DMS53 treated with DMSO at 0.1 percent for 48 hours (cell line): Measurements from ENCODE around the gene SCN8A.
A peak's percentile ranks its signal among the peaks of the same experiment; 100 is the strongest.
"Not testable (repeated sequence)": the region's sequence is repeated elsewhere in the genome, so short reads cannot be mapped to it uniquely, and the experiment has no call there.

Experiments
- DNase-seq: peaks from one replicate; lab custom pipeline; 2025; ENCODE audit not compliant: unreplicated experiment; lab: John Stamatoyannopoulos, UW

Gene SCN8A

DNA sequence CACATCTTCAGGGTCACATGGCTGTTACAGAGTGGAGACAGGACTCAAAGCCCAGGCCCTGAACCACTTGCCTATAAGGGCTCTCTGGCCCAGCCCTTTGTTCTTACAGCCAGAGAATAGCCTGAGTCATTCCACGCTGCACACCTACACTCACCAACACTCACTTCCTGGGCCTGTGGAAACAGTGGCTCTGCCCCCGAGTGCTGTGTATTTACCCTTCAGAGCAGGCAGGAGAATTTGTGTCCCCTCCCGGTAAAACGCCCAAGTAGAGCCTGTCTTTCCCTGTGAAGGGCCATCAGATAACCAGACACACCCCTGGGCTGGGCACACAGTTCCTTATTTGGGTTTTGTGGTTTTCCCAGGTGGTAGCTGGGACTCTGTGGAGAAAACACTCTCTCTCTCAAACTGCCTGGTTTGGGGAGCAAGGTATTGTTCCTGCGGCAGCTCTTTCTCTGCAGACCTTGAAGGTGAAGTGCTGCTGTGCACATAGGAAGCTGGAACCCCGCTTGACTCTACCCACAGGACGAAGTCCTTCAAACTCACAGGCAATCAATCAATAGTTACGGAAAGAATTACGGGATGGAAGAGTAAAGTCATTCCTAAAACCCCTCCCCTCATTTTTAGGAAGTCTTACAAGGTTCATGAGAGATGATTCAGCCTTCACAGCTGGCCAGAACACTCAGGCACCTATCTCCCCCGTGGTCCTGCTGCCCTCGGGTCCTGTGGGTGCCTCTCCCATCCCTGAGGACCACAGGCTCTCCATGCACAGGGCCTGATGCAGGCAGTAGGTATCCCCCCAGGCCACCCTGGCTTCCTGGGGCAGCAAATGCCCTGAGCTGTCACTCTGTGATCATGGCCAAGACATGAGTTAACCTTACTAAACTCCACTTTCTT lies 237.1 kb downstream of the SCN8A start:
- peak; percentile 49 for DNase-seq

DNA sequence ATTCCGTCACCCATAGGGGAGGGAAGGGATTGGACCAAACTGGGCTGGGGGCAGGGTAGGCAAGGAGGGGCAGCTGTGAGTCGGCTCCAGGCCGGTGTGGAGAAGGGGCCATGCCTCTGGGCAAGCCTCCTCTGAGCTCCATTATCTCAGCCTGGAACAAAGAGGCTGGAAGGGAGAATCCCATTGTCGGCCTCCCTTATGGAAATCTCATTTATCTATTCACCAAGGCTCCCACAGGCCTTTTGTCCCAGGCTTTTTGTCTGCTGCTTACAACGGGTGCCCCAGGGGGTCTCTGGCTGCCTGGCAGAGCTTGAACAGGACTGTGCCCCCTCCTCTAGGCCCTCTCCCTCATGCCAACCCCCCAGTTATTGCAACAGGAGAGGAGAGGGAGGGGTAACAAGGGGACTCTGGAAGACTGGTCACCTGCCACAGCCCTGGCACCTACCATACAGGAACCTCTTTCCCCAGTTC lies 238.0 kb downstream of the SCN8A start:
- no peak for DNase-seq

DNA sequence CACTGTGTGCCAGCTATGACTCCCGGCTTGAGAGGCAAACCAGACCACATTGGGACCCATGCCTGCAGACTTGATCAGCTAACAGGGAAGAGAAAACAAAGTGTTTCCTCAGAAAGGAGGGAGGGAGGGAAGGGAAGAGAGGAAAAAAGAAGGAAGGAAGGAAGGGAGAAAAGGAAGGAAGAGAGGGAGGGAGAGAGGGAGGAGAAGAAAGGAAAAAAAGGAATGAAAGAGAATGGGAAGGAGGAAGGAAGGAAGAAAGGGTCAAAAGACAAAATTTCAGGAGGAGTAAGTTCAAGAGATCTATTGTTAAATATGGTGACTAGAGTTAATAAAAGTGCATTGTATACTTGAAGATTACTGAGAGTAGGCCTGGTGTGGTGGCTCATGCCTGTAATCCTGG lies 238.6 kb downstream of the SCN8A start:
- no peak for DNase-seq

DNA sequence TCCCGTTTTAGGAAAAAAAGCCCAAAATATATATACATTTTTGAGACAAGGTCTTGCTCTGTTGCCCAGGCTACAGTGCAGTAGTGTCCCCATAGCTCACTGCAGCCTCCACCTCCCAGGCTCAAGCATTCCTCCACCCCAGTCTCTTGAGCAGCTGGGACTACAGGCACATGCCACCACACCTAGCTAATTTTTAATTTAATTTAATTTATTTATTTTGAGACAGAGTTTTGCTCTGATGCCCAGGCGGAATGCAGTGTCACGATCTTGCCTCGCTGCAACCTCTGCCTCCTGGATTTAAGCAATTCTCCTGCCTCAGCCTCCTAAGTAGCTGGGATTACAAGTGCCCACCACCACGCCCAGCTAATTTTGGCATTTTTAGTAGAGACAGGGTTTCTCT lies 240.8 kb downstream of the SCN8A start:
- not testable (repeated sequence) for DNase-seq

DNA sequence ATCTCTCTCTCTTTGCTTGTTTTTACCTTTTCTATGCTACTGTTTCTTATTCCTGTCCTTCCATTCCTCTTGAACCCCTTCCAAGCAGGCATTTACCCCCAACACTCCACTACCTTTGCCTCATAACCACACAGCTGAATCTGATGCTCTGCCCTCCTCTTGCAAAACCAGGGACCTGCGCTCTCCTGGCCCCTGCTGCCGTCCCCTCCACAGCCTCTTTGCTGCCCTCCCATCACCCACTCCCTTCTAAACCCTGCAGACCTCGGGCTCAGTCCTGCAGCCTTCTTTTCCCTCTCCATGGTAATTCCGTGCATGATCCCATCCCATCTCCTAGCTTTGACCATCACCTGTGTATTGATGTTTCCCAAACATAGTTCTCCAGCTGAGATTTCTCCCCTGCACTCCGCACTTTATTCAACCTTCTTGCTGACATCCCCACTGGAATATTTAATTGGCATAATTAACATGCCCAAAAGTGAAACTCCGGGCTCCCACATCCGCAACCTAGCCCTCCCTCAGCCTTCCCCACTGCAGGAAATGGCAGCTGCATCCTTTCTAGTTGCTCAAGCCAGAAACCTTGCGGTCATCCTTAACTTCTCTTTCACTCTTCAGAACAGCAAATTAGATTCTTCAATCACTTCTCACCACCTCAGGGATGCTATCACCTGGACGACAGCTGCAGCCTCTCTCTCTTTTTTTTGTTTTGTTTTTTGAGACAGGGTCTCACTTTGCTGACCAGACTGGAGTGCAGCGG lies 241.5 kb downstream of the SCN8A start:
- DNase-seq: no peak

DNA sequence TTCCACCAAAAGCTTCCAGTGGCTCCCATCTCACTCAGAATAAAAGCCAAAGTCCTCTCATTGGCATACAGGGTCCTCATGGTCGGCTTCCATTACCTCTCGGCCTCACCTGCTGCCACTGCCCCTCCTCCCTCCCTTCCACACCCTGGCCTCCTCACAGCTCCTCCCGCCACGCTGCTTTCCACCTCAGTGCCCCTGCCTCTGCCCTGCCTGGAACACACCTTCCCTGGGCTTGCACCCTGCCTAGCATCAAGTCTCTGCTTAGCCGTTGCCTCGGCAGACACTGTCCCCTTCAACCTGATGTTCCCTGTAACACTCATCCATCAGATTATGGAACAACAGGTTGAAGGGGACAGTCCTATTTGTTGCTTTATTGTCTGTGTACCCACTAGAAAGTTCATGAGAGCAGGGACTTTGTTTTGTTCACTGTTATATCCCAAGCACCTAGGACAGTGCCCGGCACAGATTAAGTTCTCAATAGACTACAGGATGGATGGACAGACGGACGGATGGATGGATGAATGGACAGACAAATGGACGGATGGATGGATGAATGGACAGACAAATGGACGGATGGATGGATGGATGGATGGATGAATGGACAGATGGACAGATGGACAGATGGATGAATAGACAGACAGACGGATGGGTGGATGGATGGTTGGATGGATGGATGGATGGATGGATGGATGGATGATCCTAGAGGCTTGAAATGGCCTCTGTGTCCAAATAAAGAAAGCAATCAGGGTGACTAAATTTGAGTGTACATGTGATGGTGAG lies 242.6 kb downstream of the SCN8A start:
- DNase-seq: no peak

DNA sequence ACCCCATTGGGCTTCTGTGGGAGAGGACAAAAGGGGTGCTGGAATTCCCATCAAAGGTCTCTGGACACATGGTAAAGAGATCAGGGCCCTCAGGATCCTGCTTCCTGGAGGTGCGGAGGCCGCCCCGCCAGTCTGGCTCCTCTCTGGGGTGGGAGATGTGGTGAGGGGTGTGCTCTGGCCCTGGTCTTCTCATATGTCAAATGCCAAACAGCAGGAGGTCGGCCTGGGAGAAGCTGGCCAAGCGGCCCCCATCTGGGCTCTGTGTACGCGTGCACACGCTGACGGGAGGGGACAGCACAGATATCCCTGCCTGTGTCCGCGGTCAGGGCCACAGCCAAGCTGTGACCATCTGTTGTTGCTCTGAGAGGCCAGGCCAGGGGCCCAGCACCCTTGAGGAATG lies 243.4 kb downstream of the SCN8A start:
- DNase-seq: no peak

DNA sequence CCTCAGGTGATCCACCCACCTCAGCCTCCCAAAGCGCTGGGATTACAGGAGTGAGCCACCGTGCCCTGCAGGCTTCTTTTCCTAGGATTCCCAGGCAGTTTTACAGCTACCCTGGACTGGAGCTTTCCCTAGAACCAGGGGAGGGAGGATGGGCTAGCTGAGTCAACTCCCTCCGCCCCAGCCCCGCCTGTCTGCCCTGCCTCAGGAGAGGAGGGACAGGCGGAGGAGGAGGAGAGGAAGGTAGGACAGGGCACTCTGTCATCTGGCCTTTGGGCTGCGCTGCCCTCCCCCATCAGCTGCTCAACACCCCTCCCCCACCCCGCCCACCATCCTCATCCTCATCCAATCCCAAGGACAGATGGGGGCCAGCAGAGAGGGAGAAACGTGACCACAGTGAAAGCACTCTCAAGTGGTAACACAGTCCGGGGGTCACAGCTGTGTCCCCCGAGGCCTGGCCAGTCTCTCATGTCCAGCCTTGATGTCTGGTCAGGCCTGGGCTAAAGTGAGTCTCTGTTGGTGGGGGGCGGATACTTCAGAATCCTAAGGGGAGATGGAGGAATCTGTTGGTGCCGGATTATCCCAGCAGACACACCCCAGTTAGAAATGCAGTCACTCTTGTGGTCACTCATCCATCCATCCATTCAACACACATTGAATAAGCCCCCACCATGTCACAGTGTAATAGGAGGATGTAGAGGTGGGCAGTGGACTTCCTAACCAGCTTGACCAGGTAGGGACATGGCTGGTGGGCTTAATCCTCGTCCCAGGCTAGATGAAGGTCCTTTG lies 245.2 kb downstream of the SCN8A start:
- DNase-seq: no peak

DNA sequence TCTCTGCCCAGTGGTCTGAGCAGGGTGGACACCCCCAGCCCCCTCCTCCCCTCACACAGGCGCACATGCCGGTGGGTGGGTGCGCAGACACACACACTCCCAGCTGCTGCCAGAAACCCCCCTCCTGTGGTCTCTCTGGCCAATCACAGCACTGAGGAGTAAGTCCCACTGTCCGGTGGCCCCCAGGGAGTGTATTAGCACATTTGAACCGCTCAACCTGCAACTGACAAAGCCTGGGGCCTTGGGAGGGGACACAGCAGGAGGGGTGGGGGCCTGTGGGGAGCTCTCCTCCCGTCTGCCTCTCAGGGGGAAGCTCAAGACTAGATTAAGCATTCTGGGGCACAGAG lies 245.8 kb downstream of the SCN8A start:
- no peak for DNase-seq

DNA sequence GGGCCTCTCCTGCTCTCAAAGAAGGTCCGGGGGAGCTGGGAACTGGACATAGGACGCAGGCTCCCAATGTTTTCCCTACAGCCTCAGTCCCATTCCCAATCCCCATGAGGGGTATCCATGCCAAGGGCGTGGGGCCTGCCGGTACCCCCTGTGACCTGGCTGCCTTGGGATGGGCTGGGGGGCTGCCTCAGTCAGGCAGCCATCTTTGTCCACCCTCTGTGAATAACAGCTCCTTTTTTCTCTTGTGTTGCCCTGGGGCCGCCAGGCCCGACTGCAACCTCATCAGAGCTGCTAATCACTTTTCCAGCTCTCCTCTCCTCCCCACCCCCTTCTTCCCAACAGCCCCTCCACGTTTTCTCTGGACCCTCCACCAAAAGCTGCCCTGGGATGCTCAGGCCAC lies 246.3 kb downstream of the SCN8A start:
- no peak for DNase-seq

DNA sequence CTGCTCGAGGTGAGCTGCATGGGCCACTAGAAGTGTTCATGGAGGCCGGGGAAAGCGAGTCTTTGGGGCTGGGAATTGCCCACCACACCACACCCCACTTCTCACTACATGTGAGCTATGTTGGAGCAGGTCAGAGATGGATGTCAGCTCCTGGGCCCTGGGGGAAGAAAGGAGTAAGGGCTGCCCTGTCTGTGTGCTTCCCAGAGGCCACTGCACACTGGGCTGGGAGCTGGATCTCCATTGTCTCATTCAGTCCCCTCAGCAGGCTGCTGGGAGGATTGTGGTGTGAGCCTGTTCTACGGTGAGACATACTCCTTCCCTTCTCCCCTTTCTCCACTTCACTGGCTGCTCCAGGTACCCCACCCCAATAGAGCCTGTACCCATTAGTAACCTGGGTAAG lies 247.0 kb downstream of the SCN8A start:
- DNase-seq: no peak

DNA sequence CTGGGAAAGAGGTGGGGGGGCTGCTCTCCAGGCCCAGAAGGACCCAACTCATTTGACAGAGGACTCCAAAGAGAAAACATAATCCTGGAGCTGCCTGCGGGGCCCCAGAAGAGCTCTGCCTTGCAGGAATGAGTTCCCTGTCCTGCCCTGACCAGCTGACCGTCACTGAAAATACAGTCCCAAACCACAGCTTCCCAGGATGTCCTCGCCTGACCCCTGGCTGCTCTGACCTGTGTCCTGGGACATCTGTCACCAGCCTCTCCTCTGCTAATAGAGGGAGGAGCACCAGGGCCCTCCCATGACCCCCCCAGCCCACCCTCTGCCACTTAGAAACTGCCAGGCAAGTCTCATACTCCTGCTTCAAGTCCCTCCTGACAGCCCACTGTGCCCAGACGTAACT lies 247.7 kb downstream of the SCN8A start:
- no peak for DNase-seq

DNA sequence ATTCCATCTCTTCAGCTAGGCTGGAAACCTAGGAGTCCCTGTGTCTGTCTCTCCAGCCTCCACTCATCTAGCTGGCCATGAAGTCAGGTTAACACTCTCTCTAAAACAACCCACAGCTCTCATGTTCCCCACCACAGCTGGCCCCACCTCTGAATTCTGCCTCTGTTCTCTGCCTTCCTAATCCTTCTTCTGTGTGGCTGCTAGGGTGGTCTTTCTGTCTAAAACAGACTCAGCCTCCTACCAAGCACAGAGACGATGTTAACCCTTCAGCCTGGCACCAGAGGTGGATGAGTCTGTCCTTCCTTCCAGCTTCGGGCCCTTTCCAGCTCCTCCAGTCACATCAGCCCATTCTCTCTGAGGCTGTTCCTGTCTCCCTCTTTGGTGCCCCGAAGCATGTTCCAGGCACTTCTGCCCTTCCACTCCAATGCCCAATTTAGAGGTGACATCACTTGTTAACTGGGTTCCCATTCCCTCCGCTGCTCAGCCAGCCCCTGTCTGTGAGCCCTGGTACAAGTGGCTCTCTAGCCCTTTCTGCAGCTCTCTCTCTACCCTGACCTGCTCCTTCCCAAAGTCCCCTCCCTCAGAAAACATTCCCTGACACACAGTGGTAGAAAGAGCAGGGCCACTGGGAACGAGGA lies 248.4 kb downstream of the SCN8A start:
- DNase-seq: no peak

DNA sequence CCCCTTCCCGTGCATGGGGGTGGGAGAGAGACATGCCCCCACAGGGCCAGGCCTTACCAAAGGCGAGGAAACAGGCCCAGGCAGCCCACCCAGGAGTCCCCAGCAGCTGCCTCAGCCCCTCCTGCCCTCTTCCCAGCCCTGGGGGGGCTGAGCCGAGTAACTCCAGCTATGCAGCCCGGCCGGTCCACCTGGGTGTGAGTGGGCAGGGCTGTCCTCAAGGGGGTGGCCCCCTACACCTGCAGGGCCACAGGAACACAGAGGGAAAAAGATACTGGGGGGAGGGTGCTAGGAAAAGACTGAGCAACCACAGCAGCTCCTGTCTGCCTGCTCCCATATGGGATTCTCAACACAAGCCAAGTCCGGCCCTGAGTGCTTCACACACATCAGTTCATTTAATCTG lies 249.9 kb downstream of the SCN8A start:
- DNase-seq: no peak

DNA sequence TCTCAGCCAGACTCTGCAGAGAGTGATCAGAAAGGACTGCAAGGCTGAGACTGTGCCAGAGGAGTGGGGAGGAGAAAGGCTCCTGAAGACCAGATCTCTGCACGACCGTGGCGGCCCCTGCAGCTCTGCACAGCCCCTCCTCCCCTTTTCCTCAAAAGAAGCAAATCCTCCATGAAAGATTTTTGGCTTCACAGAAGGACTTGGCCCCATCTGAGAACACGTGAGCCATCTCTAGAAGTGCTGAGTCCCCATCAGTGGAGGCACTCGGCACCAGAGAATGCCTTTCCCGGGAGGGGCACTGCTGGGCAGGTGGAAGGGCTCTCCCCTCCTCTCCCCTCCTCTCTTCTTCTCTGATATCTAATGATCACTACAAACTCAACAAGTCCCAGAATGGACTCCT lies 250.7 kb downstream of the SCN8A start:
- no peak for DNase-seq

DNA sequence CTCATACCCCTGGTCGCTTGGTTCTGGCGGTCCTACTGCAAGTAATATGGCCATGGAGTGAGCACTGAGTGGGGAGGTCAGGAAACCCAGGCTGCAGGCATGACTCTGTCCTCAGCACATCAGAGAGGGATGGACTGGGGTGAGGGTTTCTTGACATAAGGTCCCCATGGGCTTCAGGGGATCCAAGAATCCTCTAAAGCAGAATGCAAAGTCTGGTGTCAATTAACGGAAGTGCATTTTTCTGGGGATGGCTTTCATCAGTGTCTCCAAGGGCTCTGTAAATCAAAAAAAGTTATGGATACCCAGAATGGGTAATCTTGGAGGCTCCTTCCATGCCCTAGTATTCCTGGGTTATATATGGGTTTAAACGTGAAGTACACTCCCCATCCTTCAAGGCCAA lies 253.8 kb downstream of the SCN8A start:
- DNase-seq: no peak

DNA sequence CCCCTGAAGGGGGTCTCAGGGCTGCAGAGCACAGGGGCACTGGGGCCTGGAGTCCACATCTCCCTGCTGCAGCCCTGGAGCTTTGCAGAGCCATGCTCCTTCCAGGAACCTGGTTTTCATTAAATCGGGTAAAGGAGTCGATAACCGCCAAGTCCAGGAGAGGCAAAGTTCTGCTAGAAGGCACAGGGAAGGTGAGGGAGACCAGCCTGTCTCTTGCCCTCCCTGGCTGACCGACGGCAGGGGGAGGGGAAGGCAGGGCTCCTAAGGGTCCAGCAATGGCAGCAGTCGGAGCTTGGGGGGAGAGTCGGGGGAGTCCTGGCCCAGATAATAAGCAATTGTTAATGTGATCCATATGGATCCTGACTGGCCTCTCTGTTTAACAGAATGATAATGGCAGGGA lies 254.4 kb downstream of the SCN8A start:
- DNase-seq: no peak

DNA sequence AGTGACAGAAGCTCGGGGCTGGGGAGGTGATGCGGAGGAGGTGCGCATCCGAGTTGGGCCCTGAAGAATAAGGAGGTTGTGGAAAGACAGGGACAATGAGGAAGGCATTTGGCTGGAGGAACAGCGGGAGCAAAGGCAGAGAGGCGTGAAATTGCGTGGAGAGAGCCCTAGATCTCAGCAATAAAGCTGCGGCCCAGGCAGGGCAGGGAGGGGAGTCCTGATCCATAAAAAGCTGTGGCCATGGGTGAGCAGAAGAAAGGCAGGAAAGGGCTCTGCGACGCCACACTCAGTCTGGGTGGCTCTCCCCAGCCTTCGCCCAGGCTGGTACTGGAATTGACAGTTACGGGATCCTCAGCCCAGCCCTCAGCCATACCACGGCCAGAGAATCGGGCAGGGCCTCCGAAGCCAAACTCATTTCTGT lies 255.2 kb downstream of the SCN8A start:
- DNase-seq: no peak

DNA sequence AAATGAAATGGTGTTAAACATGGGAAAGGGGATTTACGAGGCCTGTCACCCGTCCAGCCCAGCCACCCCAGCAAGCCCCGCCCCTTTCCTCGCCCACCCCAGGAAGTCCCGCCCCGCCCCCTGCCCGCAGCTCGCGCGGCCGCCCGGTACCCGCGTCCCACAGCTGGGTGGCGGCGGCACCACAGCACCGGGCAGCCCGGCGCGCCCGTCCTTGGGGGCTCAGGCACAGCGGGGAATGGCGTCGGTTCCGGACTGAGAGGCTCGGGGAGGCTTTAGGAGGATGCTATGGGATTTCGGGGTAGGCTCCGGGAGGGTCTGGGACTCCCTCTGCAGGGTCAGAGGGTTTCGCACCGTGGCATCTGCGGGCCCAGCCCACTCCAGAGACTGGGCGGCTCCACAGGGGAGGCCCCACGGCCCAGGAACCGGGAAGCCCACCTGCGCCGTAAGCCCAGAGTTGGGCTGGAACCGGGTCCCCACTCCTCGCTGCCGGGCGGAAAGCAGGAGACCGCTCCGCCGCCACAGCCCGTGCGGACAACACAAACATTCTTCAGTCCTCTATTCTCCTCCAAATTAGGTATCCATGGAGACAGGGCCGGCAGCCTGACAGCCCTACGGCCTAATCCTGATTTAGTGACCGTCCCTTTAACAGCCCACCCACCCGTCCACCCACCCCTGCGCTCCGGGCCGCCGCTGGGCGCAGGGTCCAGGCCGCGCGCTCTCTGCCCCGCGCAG lies 256.0 kb downstream of the SCN8A start:
- peak; percentile 11 for DNase-seq
